K562 (cell line): ENCODE data around the gene DUS3L. TPM values are rescaled to one million over a fixed set of nuclear protein-coding genes. Genes with fewer than 3 reads are reported as not detected.

Source experiments
- BHLHE40 ChIP-seq: IDR thresholded peaks from 2 replicates; pipeline ENCODE4 v1.6.1; 2011; ENCODE audit warnings: low read length, improper control_type of control experiment
- CREB1 ChIP-seq, 2 experiments: sonication (generic) in 1 of 2; formaldehyde crosslinking in 1 of 2; IDR thresholded peaks; 2 replicates each; pipeline versions ENCODE4 v1.6.1 to v1.8.0; 2012 to 2022; ENCODE audit warnings: inconsistent platforms in 1 of 2, mild to moderate bottlenecking in 1 of 2, missing genetic modification reagents in 1 of 2, moderate library complexity in 1 of 2
- MAFG ChIP-seq: fragments of 450-650 bp; conservative IDR thresholded peaks from 2 replicates; pipeline ENCODE4 v1.6.1; 2016; ENCODE audit warnings: missing genetic modification characterization, missing compliant biosample characterization
- MCM5 ChIP-seq: fragments of 450-650 bp; IDR thresholded peaks from 2 replicates; pipeline ENCODE4 v1.6.1; 2016; ENCODE audit warnings: low read depth
- MTA3 ChIP-seq: fragments of 450-650 bp; formaldehyde crosslinking; IDR thresholded peaks from 2 replicates; pipeline ENCODE4 v1.6.1; 2017; ENCODE audit warnings: mild to moderate bottlenecking, borderline replicate concordance
- NR3C1 ChIP-seq: sonication (generic); formaldehyde crosslinking; IDR thresholded peaks from 2 replicates; pipeline ENCODE4 v1.8.1; 2022; ENCODE audit warnings: missing genetic modification reagents
- SUPT5H ChIP-seq: fragments of 450-650 bp; IDR thresholded peaks from 2 replicates; pipeline ENCODE4 v1.6.1; 2016
- TCF3 ChIP-seq: sonication (generic); formaldehyde crosslinking; IDR thresholded peaks from 2 replicates; pipeline ENCODE4 v1.4.0; 2020; ENCODE audit warnings: mild to moderate bottlenecking, missing genetic modification reagents
- TRIM28 ChIP-seq: fragments of 450-650 bp; IDR thresholded peaks from 2 replicates; pipeline ENCODE4 v1.6.1; 2017
- ZC3H4 ChIP-seq: sonication (generic); formaldehyde crosslinking; IDR thresholded peaks from 2 replicates; pipeline ENCODE4 v1.9.0; 2021; ENCODE audit warnings: missing genetic modification reagents, borderline replicate concordance
- ZFP1 ChIP-seq: fragments of 450-650 bp; formaldehyde crosslinking; IDR thresholded peaks from 2 replicates; pipeline ENCODE4 v1.4.0; 2020; ENCODE audit warnings: mild to moderate bottlenecking, mixed read lengths
- ZNF124 ChIP-seq: sonication (generic); formaldehyde crosslinking; IDR thresholded peaks from 2 replicates; pipeline ENCODE4 v1.8.1; 2022; ENCODE audit warnings: missing genetic modification reagents
- ZNF507 ChIP-seq: conservative IDR thresholded peaks from 2 replicates; pipeline ENCODE4 v1.6.1; 2017; ENCODE audit warnings: missing genetic modification characterization, missing compliant biosample characterization
- ZNF717 ChIP-seq: fragments of 250-450 bp; sonication (Bioruptor Pico); IDR thresholded peaks from 2 replicates; pipeline ENCODE4 v1.5.0; 2021
- polyA plus RNA-seq, 8 experiments: library from polyadenylated mRNA; depleted of rRNA in 4 of 8; stranded (reverse) in 5 of 8; unstranded in 3 of 8; fragments of >200 nt; fragmentation: Nextera tagmentation in 2 of 8; fragmentation: Illumina TruSeq in 1 of 8; extraction: Ambion mirVana in 2 of 8; extraction: Trizol in 1 of 8; gene quantifications; 2 replicates each; pipeline versions ENCODE4 v1.2.1 to v1.2.3, GENCODE V29; 2011 to 2014; ENCODE audit warnings: inconsistent platforms in 1 of 8, missing spikeins in 1 of 8
- total RNA-seq, 7 experiments: library from RNA; depleted of rRNA in 6 of 7; stranded (reverse); fragments of >200 nt in 6 of 7; fragmentation: Illumina TruSeq in 2 of 7; extraction: Trizol in 2 of 7; gene quantifications; 2 replicates each; pipeline versions ENCODE4 v1.2.1 to v1.2.3, GENCODE V29; 2011 to 2021; ENCODE audit warnings: low replicate concordance in 1 of 7
- TF ChIP-seq, protein P1 (sequence below): fragments of 450-650 bp; formaldehyde crosslinking; IDR thresholded peaks from 2 replicates; pipeline ENCODE4 v1.4.0; 2020; ENCODE audit warnings: mild to moderate bottlenecking, mixed read lengths
- TF ChIP-seq, protein P2 (sequence below): fragments of 200-800 bp; sonication (Bioruptor generic); IDR thresholded peaks from 2 replicates; pipeline ENCODE4 v1.6.1; 2016; ENCODE audit warnings: missing genetic modification characterization, missing compliant biosample characterization
- TF ChIP-seq, protein P3 (sequence below), 2 experiments: fragments of 450-650 bp in 1 of 2; sonication (generic) in 1 of 2; formaldehyde crosslinking in 1 of 2; IDR thresholded peaks in 1 of 2; conservative IDR thresholded peaks in 1 of 2; 2 replicates each; pipeline versions ENCODE4 v1.6.1 to v1.8.1; 2016 to 2023; ENCODE audit warnings: mild to moderate bottlenecking in 2 of 2, moderate library complexity in 2 of 2, inconsistent platforms in 1 of 2, missing genetic modification reagents in 1 of 2
- TF ChIP-seq, protein P4 (sequence below): fragments of 450-650 bp; IDR thresholded peaks from one replicate; pipeline ENCODE4 v1.6.1; 2018; ENCODE audit warnings: mild to moderate bottlenecking, moderate library complexity; ENCODE audit not compliant: partially characterized antibody

DUS3L gene
- total and polyA plus RNA-seq, 9 of the 15 experiments (the other 6 are each of a cell fraction or from before 2014, with no cell fraction given), result 1.7 to 102 (median 77.5) TPM

DNA sequence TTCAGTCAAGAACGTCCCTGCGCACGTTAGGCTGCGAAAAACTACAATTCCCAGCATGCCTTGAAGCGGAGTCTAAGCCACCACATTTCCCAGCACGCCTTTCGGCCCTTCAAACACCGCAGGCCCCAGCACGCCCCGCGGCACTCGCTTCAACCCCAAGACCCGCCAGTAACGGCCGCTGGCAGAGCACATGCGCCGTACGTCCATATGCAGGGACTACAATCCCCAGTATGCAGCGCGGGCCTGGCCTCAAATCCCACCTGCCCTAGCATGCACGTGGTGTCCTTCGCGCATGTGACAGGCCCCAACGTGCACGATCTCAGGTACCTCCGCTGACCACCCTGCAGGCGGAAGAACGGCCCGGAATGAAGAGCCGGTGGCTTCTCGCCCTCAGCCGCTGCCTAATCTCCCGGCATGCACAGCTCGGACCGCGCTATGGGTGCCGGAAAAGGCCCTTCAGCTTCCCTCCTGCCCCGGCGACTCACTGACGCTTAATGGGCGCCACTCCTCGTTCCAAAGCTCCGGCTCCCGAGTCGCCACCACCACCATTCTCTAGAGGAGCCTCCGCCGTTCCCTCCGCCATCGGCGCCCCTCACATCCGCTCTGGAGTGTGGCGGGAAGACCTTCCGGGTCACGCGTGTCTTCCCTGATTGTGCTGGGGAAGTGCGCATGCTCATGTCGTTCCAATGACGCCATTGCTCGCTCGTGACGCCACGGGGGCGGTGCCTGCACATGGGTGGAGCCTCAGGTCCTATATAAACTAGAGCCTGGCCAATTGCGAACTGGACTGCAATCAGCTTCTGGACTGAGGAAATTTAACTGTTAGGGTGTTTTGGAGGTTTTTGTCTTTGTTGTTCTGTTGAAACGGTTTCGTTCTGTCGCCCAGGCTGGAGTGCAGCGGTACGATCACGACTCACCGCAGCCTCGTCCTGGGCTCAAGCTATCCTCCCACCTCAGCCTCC, at the start of gene DUS3L (continued):
- TF ChIP-seq, protein P1, sequence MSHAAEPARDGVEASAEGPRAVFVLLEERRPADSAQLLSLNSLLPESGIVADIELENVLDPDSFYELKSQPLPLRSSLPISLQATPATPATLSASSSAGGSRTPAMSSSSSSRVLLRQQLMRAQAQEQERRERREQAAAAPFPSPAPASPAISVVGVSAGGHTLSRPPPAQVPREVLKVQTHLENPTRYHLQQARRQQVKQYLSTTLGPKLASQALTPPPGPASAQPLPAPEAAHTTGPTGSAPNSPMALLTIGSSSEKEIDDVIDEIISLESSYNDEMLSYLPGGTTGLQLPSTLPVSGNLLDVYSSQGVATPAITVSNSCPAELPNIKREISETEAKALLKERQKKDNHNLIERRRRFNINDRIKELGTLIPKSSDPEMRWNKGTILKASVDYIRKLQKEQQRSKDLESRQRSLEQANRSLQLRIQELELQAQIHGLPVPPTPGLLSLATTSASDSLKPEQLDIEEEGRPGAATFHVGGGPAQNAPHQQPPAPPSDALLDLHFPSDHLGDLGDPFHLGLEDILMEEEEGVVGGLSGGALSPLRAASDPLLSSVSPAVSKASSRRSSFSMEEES (CRISPR knock-in tag), result peak; percentile 41
- TF ChIP-seq ZFP1, result no peak
- TF ChIP-seq NR3C1, result no peak
- TF ChIP-seq, protein P2, sequence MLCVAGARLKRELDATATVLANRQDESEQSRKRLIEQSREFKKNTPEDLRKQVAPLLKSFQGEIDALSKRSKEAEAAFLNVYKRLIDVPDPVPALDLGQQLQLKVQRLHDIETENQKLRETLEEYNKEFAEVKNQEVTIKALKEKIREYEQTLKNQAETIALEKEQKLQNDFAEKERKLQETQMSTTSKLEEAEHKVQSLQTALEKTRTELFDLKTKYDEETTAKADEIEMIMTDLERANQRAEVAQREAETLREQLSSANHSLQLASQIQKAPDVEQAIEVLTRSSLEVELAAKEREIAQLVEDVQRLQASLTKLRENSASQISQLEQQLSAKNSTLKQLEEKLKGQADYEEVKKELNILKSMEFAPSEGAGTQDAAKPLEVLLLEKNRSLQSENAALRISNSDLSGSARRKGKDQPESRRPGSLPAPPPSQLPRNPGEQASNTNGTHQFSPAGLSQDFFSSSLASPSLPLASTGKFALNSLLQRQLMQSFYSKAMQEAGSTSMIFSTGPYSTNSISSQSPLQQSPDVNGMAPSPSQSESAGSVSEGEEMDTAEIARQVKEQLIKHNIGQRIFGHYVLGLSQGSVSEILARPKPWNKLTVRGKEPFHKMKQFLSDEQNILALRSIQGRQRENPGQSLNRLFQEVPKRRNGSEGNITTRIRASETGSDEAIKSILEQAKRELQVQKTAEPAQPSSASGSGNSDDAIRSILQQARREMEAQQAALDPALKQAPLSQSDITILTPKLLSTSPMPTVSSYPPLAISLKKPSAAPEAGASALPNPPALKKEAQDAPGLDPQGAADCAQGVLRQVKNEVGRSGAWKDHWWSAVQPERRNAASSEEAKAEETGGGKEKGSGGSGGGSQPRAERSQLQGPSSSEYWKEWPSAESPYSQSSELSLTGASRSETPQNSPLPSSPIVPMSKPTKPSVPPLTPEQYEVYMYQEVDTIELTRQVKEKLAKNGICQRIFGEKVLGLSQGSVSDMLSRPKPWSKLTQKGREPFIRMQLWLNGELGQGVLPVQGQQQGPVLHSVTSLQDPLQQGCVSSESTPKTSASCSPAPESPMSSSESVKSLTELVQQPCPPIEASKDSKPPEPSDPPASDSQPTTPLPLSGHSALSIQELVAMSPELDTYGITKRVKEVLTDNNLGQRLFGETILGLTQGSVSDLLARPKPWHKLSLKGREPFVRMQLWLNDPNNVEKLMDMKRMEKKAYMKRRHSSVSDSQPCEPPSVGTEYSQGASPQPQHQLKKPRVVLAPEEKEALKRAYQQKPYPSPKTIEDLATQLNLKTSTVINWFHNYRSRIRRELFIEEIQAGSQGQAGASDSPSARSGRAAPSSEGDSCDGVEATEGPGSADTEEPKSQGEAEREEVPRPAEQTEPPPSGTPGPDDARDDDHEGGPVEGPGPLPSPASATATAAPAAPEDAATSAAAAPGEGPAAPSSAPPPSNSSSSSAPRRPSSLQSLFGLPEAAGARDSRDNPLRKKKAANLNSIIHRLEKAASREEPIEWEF (CRISPR knock-in tag), result no peak; the same call in 1 of the 2 replicates
- TF ChIP-seq ZNF507 (tag), result no peak
- TF ChIP-seq TCF3 (CRISPR knock-in tag), result peak; percentile 33; the same call in 1 of the 2 replicates
- TF ChIP-seq ZNF124 (CRISPR knock-in tag), result no peak
- TF ChIP-seq MTA3, result peak; percentile 100
- no peak; the same call in 1 of the 2 replicates for TF ChIP-seq ZC3H4 (CRISPR knock-in tag)
- no peak for TF ChIP-seq MCM5
- TF ChIP-seq BHLHE40, result peak; percentile 84
- peak; percentile 98 for TF ChIP-seq SUPT5H
- peak; percentile 97 for TF ChIP-seq CREB1 (IDR thresholded peaks at IDR 0.05)
- TF ChIP-seq CREB1 (CRISPR knock-in tag; IDR thresholded peaks at IDR 0.05), result peak; percentile 95
- peak; percentile 62; the same call in 1 of the 2 replicates for TF ChIP-seq TRIM28
- TF ChIP-seq MAFG, result no peak
- TF ChIP-seq ZNF717 (CRISPR knock-in tag), result no peak
- TF ChIP-seq, protein P3, sequence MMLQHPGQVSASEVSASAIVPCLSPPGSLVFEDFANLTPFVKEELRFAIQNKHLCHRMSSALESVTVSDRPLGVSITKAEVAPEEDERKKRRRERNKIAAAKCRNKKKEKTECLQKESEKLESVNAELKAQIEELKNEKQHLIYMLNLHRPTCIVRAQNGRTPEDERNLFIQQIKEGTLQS (IDR thresholded peaks at IDR 0.05), result no peak; the same call in none of the 2 replicates
- TF ChIP-seq, protein P3 (CRISPR knock-in tag; conservative IDR thresholded peaks at IDR 0.05), result peak; percentile 83
- TF ChIP-seq, protein P4, sequence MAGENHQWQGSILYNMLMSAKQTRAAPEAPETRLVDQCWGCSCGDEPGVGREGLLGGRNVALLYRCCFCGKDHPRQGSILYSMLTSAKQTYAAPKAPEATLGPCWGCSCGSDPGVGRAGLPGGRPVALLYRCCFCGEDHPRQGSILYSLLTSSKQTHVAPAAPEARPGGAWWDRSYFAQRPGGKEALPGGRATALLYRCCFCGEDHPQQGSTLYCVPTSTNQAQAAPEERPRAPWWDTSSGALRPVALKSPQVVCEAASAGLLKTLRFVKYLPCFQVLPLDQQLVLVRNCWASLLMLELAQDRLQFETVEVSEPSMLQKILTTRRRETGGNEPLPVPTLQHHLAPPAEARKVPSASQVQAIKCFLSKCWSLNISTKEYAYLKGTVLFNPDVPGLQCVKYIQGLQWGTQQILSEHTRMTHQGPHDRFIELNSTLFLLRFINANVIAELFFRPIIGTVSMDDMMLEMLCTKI, result no peak
